Tongue (tissue), 2 donors: ENCODE measurements around the gene MUC6. TPM values are rescaled to one million over a fixed set of nuclear protein-coding genes. Genes with fewer than 3 reads are reported as not detected.
"Not testable (repeated sequence)": the region's sequence is repeated elsewhere in the genome, so short reads cannot be mapped to it uniquely, and the experiment has no call there.

Source experiments
- DNase-seq: peaks from one replicate; pipeline ENCODE4 v3.0.0-alpha.2; 2015
- total RNA-seq: library from RNA; depleted of rRNA; stranded (reverse); fragments of >200 nt; gene quantifications from one replicate; pipeline ENCODE4 v1.2.3, GENCODE V29; 2014

The MUC6 gene
- total RNA-seq, 1 donor from 2014 or later, result not detected

DNA sequence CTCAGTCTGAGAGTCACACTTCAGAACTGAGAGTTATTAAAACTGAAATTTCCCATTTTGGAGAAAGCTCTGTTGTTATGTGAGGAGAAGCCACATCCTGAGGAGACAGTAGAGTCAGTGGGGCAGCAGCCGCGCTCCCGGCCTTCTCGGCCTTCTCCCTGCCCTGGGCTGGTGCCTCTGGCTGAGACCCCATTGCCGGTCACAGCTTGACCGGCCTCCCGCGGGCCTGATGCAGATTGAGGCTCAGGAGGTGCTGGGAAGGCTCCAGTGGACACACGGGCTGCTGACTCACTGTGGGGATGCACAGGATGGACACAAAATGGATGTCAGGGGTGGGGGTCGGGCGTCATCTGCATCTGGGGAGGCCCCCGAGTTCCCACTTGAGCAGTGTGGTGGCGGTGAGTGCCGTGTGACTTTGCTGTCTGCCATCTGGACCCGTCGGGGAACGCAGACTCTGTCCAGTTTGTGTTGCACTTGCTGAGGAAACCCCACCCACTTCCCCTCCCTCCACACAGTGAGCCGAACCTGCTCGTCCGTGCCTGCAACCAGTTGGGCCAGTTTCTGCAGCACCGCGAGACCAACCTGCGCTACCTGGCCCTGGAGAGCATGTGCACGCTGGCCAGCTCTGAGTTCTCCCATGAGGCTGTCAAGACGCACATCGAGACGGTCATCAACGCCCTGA, 50.1 kb downstream of the MUC6 start:
- peak; percentile 35 for DNase-seq

DNA sequence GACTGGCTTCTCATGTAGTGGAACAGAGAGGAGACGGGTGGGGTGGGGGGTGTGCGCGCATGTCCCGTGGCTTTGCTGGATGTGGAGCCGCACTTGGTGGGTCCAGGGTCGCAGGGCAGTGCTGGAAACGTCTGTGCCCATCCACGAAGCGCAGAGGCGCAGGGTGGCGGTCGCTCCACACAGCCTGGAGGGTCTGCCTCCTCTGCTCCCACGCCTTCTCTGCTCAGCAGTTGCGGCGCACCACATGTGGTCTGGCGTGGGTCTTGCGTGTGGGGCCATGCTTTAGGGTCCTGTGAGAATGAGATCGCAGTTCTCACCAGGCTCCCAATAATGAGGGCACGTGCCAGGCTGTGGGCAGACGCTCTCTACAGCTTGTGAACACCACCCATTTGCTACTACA, 50.7 kb downstream of the MUC6 start:
- DNase-seq, result no peak

DNA sequence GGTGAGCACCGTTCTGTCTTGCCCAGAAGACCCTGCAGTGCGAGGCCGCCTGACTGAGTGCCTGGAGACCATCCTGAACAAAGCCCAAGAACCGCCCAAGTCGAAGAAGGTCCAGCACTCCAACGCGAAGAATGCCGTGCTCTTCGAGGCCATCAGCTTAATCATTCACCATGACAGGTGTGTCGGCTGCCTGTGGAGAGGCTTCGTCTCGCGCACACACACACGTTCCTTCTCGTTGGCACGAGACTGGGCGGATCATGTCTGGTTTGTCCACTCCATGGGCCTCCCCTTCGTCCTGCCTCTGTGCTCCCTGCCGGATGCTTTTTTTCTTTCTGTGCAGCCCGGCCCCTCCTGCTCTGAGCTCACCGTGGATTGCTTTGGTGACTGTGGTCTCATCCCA, 51.1 kb downstream of the MUC6 start:
- no peak for DNase-seq

DNA sequence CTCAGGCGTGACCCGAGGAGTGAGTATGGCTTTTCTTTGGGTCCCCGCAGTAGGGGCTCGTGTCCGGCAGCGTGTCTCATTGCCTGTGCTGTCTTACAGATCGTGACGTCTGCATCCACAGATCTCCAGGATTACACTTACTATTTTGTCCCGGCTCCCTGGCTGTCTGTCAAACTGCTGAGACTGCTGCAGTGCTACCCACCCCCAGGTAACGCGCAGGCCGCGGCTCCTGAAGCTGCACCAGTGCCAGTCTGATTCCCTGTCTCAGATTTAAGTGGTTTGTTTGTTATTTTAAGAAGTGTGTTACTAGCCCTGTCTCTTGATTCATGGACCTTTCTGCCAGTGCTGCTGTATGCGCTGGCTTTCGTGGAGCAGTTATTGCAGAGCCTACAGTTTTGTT, 52.0 kb downstream of the MUC6 start:
- no peak for DNase-seq

DNA sequence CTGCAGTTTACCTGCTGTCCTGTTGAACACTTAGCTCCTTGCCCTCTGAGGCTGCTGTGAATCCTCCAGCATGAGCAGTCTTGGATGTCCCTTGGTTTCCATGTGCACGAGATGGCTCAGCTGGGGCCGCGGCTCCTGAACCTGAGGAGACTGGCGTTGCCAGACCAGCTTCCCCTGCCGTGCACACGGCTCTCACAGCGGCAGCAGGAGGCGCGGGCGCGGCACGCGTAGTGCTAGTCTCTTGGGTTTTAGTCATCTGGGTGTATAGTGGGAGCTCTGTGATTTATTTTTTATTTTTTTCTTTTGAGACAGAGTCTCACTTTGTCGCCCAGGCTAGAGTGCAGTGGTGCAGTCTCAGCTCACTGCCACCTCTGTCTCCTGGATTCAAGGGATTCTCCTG, 54.8 kb downstream of the MUC6 start:
- no peak for DNase-seq

DNA sequence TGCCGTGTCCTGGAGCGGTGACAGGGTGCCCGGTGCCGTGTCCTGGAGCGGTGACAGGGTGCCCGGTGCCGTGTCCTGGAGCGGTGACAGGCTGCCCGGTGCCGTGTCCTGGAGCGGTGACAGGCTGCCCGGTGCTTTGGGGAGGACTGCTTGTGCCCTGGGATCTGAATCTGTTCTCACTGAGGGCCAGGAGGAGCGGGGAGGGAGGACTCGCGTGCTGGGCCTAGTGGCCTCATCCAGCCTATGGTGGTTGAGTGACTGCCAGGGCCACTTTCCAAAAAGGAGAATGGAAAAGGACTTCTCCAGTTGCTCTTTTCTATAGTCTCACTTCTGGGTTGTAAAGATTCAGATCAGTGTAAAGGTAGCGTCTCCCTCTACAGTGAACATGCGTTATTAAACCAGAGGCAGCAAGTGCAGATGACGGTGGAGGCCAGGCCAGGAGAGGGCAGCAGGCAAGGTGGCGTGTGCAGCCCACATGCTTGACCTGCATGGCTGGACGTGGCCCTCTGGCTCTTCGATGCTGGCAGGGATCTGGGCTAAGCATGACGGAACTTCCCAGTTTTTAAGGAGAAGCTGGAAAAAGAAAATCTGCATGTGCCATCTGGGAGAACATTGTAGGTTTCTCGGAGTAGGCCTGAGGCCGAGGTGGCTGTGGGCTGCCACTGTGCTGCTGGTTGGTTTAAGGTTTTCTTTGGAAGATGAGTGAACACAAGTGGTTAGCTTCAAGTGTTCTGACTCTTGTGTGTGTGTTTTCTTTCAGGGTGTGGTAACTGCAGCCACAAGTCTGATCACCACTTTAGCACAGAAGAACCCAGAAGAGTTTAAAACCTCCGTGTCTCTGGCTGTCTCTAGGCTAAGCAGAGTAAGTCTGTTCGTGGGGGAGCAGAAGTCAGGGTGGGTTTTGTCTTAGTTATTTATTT, 55.8 kb downstream of the MUC6 start:
- DNase-seq, result peak; percentile 28

DNA sequence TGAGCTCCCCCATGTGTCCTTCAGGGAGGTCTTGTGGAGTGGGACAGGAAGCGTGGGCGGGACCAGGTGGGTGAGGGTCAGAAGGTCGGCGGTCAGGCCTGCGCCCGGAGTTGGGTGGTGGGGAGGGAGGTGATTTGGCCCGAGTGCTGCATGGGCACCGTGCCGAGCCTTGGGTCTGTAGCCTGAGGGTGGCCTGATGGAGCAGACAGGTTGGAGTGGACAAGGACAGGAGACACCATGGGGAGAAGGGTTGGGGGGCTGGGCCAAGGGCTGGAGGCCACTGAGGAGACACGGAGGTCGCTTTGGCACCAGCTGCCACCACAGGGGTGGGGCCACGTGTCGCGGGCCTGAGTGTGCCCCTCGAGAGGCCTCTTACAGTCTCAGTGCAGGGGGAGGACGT, 57.7 kb downstream of the MUC6 start:
- no peak for DNase-seq

DNA sequence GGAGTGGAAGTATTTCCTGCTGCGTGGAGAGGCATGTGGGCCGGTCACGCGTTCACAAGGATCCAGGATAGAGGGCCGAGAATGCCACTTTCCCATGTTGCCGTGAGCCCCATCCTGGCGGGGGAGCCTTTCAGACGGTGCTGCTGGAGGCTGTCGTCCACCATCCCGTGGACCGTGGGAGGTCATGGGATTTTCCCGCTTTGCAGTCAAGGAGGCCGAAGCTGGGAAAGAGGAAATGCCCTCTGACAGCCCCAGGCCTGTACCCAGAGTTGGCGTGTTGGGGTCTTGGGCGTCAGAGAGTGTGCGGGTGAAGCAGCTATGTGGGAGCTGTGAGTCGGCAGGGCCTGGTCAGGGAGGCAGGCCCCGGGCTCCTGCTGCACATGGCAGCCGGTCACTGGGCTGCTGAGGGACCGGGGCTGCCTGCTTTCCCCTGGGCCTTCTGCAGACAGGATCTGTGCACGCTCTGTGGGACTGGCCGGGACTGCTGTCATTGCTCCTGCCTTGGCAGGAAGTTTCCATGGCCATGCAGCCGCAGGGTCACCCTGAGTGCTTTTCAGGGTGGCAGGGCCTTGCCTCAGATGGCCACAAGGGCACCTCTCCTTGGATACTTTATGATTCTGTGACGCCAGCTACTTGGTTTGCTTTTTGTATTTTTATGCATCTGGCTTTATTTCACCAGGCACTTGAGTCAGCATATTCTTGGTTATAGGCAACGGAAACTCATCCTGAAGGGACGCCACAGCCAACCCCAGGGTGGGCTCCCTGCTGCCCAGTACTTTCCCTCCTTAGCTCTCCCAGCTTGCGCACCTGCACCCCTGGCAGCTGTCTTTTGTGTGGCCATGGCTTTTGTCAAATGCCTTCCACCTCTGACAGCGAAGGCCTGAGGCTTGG, 58.4 kb downstream of the MUC6 start:
- no peak for DNase-seq

DNA sequence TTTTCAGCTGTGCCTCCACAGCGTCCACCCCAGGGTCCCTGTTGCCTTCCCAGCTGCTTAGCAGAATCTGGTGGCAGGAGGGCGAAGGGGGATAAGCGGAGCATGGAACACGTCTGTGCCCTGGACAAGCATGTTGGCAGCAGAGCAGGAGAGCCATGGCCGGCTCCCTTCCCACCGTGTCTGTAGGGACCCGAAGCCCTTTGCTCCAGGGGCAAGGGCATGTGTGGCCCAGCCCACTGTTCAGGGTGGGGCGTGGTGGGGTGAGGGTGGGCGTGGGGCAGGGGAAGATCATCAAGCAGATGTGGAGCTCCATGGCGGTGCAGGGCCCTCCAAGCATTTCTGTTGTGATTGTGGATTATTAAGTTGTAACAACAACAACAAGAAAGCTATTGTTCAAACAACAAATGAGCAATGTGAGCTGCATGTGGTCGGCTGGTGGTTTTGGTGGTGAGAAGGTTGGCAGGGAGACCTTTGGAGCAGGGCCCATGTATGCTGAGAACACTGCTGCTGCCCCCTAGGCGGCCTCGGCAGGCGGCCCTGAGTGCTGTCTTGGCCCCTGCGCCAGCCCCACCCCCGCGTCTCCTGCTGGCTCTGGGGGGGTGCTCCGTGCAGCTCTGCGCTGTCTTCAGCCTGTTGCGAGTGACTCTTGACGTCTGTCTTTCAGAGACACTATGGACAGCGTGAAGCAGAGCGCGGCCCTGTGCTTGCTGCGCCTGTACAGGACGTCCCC, 59.9 kb downstream of the MUC6 start:
- no peak for DNase-seq

DNA sequence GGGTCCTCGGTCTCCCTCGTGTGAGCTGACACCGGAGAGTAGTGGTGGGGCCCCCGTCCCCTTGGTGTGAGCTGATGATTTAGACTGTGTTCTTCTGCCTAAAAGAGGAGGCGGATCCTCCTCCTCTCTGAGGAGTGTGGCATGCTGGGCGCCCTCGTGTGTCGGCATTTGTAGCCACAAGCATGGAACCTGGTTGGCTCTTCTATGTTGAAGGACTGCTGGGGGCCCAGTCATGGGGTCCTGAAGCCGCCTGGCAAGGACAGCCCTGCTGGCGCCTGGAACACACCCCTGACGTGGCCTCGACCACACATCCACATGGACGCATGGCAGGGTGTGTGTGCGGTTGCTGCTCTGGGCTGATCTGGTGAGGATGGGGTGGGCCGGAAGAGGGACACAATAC, 60.7 kb downstream of the MUC6 start:
- peak; percentile 49 for DNase-seq

DNA sequence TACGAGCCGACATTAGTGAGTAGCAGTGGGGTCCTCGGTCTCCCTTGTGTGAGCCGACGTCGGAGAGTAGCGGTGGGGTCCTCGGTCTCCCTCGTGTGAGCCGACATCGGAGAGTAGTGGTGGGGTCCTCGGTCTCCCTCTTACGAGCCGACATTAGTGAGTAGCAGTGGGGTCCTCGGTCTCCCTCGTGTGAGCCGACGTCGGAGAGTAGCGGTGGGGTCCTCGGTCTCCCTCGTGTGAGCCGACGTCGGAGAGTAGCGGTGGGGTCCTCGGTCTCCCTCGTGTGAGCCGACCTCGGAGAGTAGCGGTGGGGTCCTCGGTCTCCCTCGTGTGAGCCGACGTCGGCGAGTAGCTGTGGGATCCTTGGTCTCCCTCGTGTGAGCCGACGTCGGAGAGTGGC, 61.1 kb downstream of the MUC6 start:
- not testable (repeated sequence) for DNase-seq

DNA sequence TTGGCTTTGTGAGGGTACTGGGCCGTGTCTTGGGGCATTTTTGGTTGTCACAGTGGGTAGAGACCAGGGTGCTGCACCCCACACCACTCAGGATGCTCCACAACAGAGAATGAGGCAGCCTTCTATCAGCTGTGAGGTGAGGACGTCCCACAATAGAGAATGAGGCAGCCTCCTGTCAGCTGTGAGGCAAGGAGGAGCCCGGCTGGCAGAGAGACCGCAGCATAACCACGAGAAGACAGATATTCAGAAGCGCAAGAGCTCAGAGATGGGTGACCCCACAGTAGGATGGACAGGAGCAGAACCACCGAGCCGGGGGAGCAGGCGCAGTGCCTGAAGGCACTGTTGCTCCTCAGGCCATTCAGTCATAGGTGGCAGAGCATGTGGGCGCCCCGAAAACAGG, 63.3 kb downstream of the MUC6 start:
- no peak for DNase-seq

DNA sequence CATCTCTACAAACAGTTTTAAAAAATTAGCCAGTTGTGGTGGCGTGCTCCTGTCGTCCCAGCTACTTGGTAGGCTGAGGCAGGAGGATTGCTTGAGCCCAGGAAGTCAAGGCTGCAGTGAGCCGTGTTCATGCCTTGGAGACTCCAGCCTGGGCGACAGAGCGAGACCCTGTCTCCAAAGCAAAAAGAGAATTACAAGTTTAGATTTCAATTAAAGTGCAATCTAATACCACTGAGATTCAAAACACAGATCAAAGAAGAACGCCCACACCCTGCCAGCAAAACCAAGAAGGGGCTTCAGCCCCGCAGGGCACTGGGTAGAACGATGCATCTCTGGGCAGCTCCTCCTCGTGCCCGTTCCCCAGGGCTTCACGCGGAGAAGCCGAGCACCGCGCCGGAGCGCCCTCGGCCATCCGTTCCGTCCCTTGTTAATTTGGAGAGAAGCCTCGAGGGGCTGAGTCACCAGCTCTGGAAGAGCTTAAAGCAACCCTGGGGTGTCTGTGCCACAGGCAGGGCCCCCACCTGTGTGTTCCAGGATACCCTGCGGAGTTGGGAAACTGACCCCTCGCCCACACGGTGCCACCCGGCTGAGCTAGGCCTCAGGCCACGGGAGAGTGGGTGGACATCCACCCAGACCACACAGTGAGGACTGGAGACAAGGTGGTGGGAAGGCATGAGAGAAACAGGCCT, 63.9 kb downstream of the MUC6 start:
- DNase-seq, result no peak

DNA sequence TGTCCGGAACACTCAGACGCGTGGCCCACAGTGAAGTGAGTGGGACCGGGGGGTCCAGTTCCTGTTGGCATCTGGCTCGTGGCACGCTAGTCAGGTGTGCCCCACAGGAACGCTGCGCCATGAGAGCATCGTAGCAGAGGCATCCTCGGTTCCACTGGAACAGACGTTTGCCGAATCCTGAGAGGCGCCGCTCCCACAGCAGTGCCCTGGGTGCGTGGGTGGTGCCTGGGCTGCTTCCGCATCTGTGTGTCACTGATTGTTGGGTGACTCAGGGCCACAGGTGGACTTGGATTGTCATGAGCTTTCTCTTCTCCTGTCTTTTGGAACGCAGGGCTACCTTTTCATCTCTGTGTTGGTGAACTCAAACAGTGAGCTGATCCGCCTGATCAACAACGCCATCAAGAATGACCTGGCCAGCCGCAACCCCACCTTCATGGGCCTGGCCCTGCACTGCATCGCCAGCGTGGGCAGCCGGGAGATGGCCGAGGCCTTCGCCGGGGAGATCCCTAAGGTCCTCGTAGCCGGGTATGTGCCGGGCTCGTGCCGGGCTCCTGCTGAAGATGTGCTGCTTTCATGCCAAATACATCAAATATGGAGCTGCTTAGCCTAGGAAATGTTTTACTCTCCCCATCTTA, 64.7 kb downstream of the MUC6 start:
- no peak for DNase-seq

DNA sequence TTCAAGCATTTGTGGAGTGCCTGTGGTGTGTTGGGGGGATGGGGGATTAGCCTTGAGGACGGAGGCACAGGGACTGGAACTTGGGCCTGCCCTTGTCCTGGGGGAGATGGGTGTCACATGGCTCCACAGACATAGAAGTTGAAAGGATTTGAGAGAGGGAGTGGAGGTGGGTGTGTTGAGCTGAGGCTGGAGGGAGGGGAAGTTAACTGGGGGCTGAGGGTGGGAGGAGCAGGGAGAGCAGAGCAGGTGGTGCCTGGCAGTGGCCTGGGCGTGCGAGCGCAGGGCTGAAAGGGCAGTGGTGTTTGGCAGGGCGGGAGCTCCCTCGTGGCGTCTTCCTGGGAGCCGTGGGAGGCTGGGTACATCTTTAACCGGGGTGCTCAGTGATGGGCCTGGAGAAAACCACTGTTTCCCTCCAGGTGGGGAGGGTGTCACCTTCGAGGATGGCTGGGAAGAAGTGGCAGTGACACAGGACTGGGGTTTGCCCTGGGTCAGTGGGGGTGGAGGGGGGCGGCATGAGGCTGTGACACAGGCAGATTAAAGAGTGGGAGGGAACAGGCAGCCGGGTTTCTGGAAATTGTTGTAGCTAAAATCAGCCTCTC, 65.3 kb downstream of the MUC6 start:
- no peak for DNase-seq

DNA sequence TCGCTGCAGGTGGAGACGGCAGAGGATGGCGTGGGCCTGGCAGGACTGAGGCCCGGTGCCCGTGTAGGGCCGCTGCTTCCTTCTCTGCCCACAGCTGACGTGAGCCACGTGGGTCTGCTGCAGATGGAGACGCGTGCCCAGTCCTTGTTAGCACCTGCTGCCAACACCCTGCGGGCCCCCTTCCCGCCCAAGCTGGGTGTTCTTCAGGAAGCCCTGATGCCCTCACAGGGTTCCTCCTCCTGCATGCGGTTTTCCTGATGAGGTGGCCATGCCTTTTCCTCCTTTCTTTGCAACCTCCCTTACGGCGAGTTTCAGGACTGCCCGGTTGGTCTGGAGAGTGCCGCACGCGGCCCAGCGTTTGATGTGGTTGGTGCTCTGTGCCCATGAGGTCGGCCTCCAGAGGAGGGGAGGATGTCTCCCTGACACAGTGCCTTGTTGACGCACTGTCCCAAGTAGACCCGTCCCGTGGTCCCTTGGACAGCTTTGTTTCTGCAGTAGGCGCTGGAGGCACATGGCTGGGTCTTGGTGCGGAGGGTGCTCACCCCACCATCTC, 66.1 kb downstream of the MUC6 start:
- DNase-seq, result no peak

DNA sequence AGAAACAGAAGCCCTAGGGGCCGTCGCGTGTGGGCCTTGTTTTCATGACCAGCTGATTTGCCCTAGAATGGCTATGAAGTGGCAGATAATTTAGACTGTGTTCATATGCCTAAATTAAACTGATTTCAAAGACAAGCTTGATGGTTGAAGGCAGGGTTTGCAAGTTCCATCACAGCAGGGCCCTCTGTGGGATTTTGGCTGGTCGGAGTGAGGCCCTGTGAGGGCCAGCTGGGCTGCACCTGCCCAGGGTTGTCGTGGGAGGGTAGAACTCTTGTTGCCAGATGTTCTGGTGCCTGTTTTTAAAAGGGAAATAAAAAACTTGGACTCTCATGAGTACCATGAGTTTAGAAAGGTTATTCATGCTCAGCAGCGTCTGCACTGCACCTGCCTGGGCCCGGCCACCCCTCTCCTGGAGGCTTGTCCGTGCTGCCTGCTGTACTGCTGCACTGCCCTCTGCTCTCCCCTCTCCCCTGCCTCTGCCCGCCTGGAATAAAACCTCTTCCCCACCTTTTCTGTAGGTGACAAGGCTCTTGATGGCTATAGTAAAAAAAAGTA, 66.8 kb downstream of the MUC6 start:
- DNase-seq, result no peak

DNA sequence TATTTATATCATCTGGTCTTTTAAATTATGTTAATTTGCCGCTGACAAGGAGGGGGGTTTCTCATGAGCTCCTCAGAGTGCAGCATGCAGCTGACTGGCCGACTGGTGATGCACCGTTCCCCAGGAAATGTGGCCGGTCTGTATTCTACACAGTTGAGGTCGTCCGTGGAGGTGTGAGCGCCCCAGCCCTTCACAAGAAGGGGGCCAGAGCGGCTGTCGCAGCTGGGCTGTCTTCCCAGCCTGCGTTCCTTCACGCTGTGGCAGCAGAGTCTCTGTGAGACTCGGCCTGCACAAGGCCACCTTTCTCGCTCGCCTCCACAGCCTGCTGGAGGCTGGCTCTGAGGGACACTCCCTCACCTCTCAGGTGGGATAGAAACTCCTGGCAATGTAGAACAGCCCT, 67.7 kb downstream of the MUC6 start:
- no peak for DNase-seq

DNA sequence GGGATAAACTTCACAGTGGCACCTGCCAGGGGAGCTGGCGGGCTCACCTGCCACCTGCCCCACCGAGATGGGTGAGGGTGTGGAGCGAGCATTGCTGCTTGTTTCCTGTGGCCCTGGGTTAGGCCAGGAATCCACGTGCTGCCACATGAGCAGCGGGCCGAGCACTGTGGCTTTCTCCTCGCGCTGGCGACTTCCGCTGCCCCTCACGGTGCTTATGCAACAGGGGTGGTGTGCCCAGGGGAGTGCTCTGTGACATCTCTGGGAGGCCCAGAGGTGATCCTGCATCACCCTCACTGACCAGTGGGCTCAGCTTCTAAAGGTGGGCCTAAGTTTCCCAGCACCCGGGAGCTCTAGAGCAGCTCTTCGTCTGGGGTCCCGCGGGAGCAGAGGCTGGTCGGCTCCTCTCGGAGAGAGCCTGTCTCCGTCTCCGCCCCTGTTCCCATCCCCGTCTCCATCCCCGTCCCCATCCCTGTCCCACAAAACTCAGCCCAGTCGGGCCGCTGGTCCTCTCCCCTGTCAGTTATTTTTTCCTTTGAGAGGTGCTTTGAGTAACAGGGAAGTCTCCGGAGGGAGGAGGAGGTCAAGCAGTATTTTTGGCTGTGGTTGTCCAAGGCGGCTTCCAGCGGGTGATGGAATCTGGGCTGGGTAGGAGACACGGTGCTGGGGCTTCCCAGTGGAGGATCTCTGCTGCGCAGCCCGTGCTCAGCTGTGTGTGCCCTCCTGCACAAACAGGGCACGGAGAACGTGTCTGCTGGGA, 68.3 kb downstream of the MUC6 start:
- DNase-seq, result no peak
